Trophoblast cell (in vitro differentiated cells and primary cell): ENCODE measurements around the gene PICALM.

Experiments used
- DNase-seq, 2 donors: peaks; one replicate each; pipeline ENCODE4 v3.0.0-alpha.2; 2016
- H2AFZ ChIP-seq: 2 replicates; pipeline ENCODE4 v1.6.1; 2013; ENCODE audit warnings: low read length, moderate library complexity, mild to moderate bottlenecking; ENCODE audit not compliant: insufficient read depth, poor library complexity
- H2AK5ac ChIP-seq: 2 replicates; pipeline ENCODE4 v1.6.1; 2013; ENCODE audit warnings: mild to moderate bottlenecking, low read length
- H2BK120ac ChIP-seq: 2 replicates; pipeline ENCODE4 v1.6.1; 2013; ENCODE audit warnings: low read length, mild to moderate bottlenecking, moderate library complexity; ENCODE audit not compliant: insufficient read depth, poor library complexity
- H2BK12ac ChIP-seq: 2 replicates; pipeline ENCODE4 v1.6.1; 2013; ENCODE audit warnings: mild to moderate bottlenecking, low read length, moderate library complexity
- H2BK5ac ChIP-seq: 2 replicates; pipeline ENCODE4 v1.6.1; 2013; ENCODE audit warnings: low read length, low read depth, moderate library complexity, mild to moderate bottlenecking; ENCODE audit not compliant: poor library complexity
- H3K14ac ChIP-seq: 2 replicates; pipeline ENCODE4 v1.6.1; 2013; ENCODE audit warnings: mild to moderate bottlenecking, low read length
- H3K18ac ChIP-seq: 2 replicates; pipeline ENCODE4 v1.6.1; 2013; ENCODE audit warnings: mild to moderate bottlenecking, low read length
- H3K23ac ChIP-seq: 2 replicates; pipeline ENCODE4 v1.6.1; 2013; ENCODE audit warnings: low read length
- H3K27ac ChIP-seq: 2 replicates; pipeline ENCODE4 v1.5.1; 2013; ENCODE audit warnings: low read depth, mild to moderate bottlenecking, inconsistent platforms, low read length, moderate library complexity
- H3K27me3 ChIP-seq: 2 replicates; pipeline ENCODE4 v1.6.1; 2013; ENCODE audit warnings: inconsistent platforms, mild to moderate bottlenecking, low read length, moderate library complexity; ENCODE audit not compliant: insufficient read depth
- H3K36me3 ChIP-seq, 2 experiments: 1 replicate in 1 of 2; 2 replicates in 1 of 2; pipeline ENCODE4 v1.6.1; 2013; ENCODE audit warnings: low read length in 2 of 2, mild to moderate bottlenecking in 2 of 2, moderate library complexity in 1 of 2; ENCODE audit not compliant: insufficient read depth in 2 of 2, control insufficient read depth in 1 of 2
- H3K4ac ChIP-seq: 2 replicates; pipeline ENCODE4 v1.6.1; 2013; ENCODE audit warnings: low read depth, mild to moderate bottlenecking, low read length, moderate library complexity
- H3K4me1 ChIP-seq, 2 experiments: 1 replicate in 1 of 2; 2 replicates in 1 of 2; pipeline ENCODE4 v1.6.1; 2013; ENCODE audit warnings: low read length in 2 of 2, mild to moderate bottlenecking in 2 of 2, moderate library complexity in 1 of 2; ENCODE audit not compliant: insufficient read depth in 2 of 2, control insufficient read depth in 1 of 2
- H3K4me2 ChIP-seq: 2 replicates; pipeline ENCODE4 v1.6.1; 2013; ENCODE audit warnings: inconsistent platforms, mild to moderate bottlenecking, low read length, moderate library complexity
- H3K4me3 ChIP-seq: 2 replicates; pipeline ENCODE4 v1.5.1; 2013; ENCODE audit warnings: mild to moderate bottlenecking, low read depth, low read length, inconsistent platforms
- H3K79me1 ChIP-seq: one replicate; pipeline ENCODE4 v1.6.1; 2013; ENCODE audit warnings: low read length
- H3K79me2 ChIP-seq: 2 replicates; pipeline ENCODE4 v1.6.1; 2013; ENCODE audit warnings: low read length, mild to moderate bottlenecking; ENCODE audit not compliant: control insufficient read depth, insufficient read depth, poor library complexity
- H3K9ac ChIP-seq: 2 replicates; pipeline ENCODE4 v1.6.1; 2013; ENCODE audit warnings: mild to moderate bottlenecking, low read length
- H3K9me3 ChIP-seq: 2 replicates; pipeline ENCODE4 v1.6.1; 2013; ENCODE audit warnings: low read depth, mild to moderate bottlenecking, control low read depth, inconsistent platforms, low read length; ENCODE audit not compliant: insufficient read depth
- H4K12ac ChIP-seq: 2 replicates; pipeline ENCODE4 v1.6.1; 2013; ENCODE audit warnings: low read depth, mild to moderate bottlenecking, low read length, moderate library complexity
- H4K8ac ChIP-seq: 2 replicates; pipeline ENCODE4 v1.6.1; 2013; ENCODE audit warnings: low read depth, mild to moderate bottlenecking, low read length, moderate library complexity
- H4K91ac ChIP-seq: one replicate; pipeline ENCODE4 v1.6.1; 2013; ENCODE audit warnings: low read depth, mild to moderate bottlenecking, low read length, moderate library complexity
- WGBS: extraction: QIAGEN DNeasy Blood & Tissue Kit; methylation state at CpG from one replicate; pipeline ENCODE4 v1.1.7; 2013; ENCODE audit warnings: missing lambda C conversion rate; ENCODE audit not compliant: insufficient read length, insufficient coverage; ENCODE audit errors: extremely low coverage; 5-methylcytosine and 5-hydroxymethylcytosine counted together

The PICALM gene

GRCh38 chr11:85991508-85991907 lies 77.4 kb downstream of the PICALM start:
- no peaks in the 10 kb centered on the region for H3K4me1 ChIP-seq
- no peak overlapping the region for H4K8ac ChIP-seq
- DNase-seq = no peak
- no CpG with 5 or more reads among the region's 2 CpGs for WGBS
- no peaks in the 10 kb centered on the region for H3K79me2 ChIP-seq
- no peaks in the 10 kb centered on the region for H3K27me3 ChIP-seq
- H2BK5ac ChIP-seq = no peak overlapping the region
- no peak overlapping the region for H3K4me2 ChIP-seq
- H2AK5ac ChIP-seq = no peak overlapping the region
- H3K4ac ChIP-seq = no peak overlapping the region
- no peak overlapping the region for H2BK120ac ChIP-seq
- no peak overlapping the region for H2BK12ac ChIP-seq
- H3K18ac ChIP-seq = no peak overlapping the region
- H3K79me1 ChIP-seq = no peaks in the 10 kb centered on the region
- H2AFZ ChIP-seq = no peak overlapping the region
- H3K9me3 ChIP-seq = no peaks in the 10 kb centered on the region
- H4K91ac ChIP-seq = no peak overlapping the region
- H3K4me3 ChIP-seq = no peak overlapping the region
- no peak overlapping the region for H3K9ac ChIP-seq
- H3K36me3 ChIP-seq = peaks cover 19% of the 10 kb centered on the region in 2 experiments
- no peak overlapping the region for H3K14ac ChIP-seq
- H3K27ac ChIP-seq = no peak overlapping the region
- H3K23ac ChIP-seq = no peak overlapping the region
- H4K12ac ChIP-seq = no peak overlapping the region

GRCh38 chr11:85989746-85990145 lies 79.1 kb downstream of the PICALM start:
- H3K18ac ChIP-seq = no peak overlapping the region
- no peak overlapping the region for H3K14ac ChIP-seq
- DNase-seq = no peak
- no peaks in the 10 kb centered on the region for H3K27me3 ChIP-seq
- no peak overlapping the region for H3K27ac ChIP-seq
- peaks cover 18% of the 10 kb centered on the region in 2 experiments for H3K36me3 ChIP-seq
- H3K9me3 ChIP-seq = no peaks in the 10 kb centered on the region
- no peaks in the 10 kb centered on the region for H3K79me1 ChIP-seq
- no peak overlapping the region for H2BK12ac ChIP-seq
- no peak overlapping the region for H3K23ac ChIP-seq
- H4K8ac ChIP-seq = no peak overlapping the region
- H4K12ac ChIP-seq = no peak overlapping the region
- no peak overlapping the region for H3K4ac ChIP-seq
- H2BK5ac ChIP-seq = no peak overlapping the region
- H4K91ac ChIP-seq = no peak overlapping the region
- H3K4me1 ChIP-seq = no peaks in the 10 kb centered on the region
- H3K9ac ChIP-seq = no peak overlapping the region
- H2AFZ ChIP-seq = no peak overlapping the region
- no CpG with 5 or more reads among the region's 2 CpGs for WGBS
- H3K4me3 ChIP-seq = no peak overlapping the region
- H2AK5ac ChIP-seq = no peak overlapping the region
- no peaks in the 10 kb centered on the region for H3K79me2 ChIP-seq
- H3K4me2 ChIP-seq = no peak overlapping the region
- H2BK120ac ChIP-seq = no peak overlapping the region

GRCh38 chr11:85988780-85989179 lies 80.1 kb downstream of the PICALM start:
- H4K8ac ChIP-seq = no peak overlapping the region
- no peak overlapping the region for H2BK12ac ChIP-seq
- no peak overlapping the region for H3K18ac ChIP-seq
- H3K36me3 ChIP-seq = peaks cover 15 to 16% of the 10 kb centered on the region in 2 experiments
- H3K27ac ChIP-seq = no peak overlapping the region
- H3K79me2 ChIP-seq = no peaks in the 10 kb centered on the region
- H2AK5ac ChIP-seq = no peak overlapping the region
- H2BK5ac ChIP-seq = no peak overlapping the region
- no peak overlapping the region for H4K12ac ChIP-seq
- no peaks in the 10 kb centered on the region for H3K79me1 ChIP-seq
- no peaks in the 10 kb centered on the region for H3K27me3 ChIP-seq
- no peak for DNase-seq
- no peak overlapping the region for H3K4me3 ChIP-seq
- no peak overlapping the region for H3K9ac ChIP-seq
- no peak overlapping the region for H3K14ac ChIP-seq
- H3K4me2 ChIP-seq = no peak overlapping the region
- H2AFZ ChIP-seq = no peak overlapping the region
- H3K4ac ChIP-seq = no peak overlapping the region
- H3K4me1 ChIP-seq = no peaks in the 10 kb centered on the region
- H3K9me3 ChIP-seq = no peaks in the 10 kb centered on the region
- no CpG with 5 or more reads among the region's 3 CpGs for WGBS
- no peak overlapping the region for H3K23ac ChIP-seq
- no peak overlapping the region for H4K91ac ChIP-seq
- H2BK120ac ChIP-seq = no peak overlapping the region

DNA sequence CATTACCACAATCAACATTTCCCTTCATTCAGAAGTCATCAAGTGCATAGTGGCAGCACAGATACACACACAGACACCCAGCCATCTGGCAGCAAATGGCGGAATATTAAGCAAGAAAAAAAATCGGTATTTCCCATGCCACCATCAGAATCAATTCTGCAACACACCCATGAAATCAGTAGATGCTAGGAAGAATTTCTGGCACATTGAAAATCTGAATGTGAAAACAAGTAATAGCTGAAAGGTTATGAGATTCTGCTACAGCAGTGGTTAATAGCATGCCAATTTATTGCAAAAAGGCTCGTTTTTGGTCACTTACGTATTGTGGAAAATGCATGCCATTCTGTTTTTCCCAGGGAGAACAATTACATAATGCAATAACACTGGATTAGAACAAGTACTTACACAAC lies 91.1 kb downstream of the PICALM start:
- Histone ChIP-seq H3K23ac (no peak overlapping the region), H3K9ac (no peak overlapping the region), H3K27me3 (no peaks in the 10 kb centered on the region), H3K4me3 (no peak overlapping the region), H3K9me3 (no peaks in the 10 kb centered on the region), H2AK5ac (no peak overlapping the region), H3K18ac (no peak overlapping the region), H2BK12ac (no peak overlapping the region), H3K4ac (no peak overlapping the region), H3K79me1 (no peaks in the 10 kb centered on the region), H3K4me1 (no peaks in the 10 kb centered on the region), H3K4me2 (no peak overlapping the region), H2AFZ (no peak overlapping the region), H3K27ac (no peak overlapping the region), H4K8ac (no peak overlapping the region), H3K14ac (no peak overlapping the region), H3K79me2 (no peaks in the 10 kb centered on the region), H3K36me3 (peaks cover 12 to 25% of the 10 kb centered on the region in 2 experiments), H2BK120ac (no peak overlapping the region), H2BK5ac (no peak overlapping the region), H4K12ac (no peak overlapping the region), H4K91ac (no peak overlapping the region)
- DNase-seq = peak in 1 of 2 donors; percentile 36
- WGBS = no CpG with 5 or more reads among the region's 4 CpGs
